ENCODE data around the gene EFEMP2.

The EFEMP2 gene

DNA sequence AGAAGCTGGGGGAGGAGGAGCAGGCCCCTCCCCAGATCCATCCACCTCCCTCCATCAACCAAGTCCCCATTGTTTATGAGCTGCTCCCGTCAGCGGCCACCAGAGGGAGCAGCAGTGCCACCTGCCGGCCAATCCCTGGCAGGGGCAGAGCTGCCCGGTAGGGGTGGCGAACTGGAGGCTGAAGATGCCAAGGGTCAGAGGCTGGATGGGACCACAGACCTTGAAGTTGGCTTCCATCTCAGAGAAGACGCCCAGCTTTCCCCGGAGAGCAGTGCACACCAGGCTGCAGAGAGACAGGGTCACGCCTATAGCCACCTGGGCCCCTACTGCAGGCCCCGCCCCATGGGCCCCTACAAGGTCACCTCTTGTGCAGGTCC, 12.1 kb upstream of the EFEMP2 start:
- peak; percentile 40 to 79 (median 64) for DNase-seq

DNA sequence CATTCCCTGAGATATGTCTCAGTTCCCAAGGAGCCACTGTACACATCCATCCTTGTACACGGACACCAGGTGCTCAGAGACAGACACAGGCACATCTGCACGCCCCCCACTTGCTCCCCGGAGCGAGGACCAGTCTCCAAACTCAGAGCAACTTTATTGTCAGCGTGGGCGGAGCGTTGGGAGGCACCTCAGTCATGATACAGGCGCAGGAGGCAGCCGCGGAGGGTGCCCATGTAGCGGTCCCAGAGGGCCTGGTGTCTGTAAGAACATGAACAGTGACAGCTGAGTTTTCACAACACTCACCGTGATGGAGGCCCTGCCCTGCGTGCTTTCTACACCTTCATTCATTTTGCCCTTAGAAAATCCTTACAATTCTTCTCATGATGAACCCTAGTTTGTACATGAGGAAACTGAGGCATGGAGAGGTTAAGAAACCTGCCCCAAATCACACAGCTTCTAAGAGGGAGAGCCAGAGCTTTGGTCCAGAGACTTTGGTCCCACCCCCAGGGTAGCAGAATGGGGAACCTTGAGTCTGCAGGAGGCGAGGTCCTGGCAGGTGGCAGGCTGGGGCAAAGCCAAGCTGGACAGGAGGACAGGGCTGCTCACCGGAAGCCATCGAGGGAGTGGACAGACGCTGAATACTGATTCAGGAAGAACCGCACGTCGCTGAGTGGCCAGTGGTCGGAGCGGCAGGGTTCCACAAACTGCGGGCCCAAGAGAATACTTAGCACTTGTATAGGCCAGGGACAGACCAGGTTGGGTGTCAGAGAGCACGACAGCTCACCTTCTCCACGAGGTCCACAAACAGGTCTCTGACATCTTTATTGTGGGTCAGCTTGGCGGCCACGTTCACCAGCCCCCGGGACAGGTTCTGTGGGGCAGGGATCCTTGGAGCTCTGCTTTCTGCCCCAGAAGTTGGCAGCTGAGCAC, 11.5 kb upstream of the EFEMP2 start:
- DNase-seq, result no peak

DNA sequence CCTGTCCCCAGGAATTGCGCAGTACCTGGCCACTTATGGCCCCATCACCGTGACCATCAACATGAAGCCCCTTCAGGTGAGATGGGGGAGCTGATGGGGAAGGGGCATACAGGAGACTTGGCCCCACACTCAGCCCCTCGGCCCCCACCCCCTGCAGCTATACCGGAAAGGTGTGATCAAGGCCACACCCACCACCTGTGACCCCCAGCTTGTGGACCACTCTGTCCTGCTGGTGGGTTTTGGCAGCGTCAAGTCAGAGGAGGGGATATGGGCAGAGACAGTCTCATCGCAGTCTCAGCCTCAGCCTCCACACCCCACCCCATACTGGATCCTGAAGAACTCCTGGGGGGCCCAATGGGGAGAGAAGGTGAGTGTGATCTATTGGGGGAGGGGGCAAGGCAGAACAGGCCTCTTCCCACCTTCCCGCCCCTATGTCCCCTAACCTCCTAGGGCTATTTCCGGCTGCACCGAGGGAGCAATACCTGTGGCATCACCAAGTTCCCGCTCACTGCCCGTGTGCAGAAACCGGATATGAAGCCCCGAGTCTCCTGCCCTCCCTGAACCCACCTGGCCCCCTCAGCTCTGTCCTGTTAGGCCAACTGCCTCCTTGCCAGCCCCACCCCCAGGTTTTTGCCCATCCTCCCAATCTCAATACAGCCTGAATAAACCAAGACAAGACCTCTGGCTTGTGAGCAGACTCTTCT, 10.6 kb upstream of the EFEMP2 start:
- DNase-seq, result no peak

DNA sequence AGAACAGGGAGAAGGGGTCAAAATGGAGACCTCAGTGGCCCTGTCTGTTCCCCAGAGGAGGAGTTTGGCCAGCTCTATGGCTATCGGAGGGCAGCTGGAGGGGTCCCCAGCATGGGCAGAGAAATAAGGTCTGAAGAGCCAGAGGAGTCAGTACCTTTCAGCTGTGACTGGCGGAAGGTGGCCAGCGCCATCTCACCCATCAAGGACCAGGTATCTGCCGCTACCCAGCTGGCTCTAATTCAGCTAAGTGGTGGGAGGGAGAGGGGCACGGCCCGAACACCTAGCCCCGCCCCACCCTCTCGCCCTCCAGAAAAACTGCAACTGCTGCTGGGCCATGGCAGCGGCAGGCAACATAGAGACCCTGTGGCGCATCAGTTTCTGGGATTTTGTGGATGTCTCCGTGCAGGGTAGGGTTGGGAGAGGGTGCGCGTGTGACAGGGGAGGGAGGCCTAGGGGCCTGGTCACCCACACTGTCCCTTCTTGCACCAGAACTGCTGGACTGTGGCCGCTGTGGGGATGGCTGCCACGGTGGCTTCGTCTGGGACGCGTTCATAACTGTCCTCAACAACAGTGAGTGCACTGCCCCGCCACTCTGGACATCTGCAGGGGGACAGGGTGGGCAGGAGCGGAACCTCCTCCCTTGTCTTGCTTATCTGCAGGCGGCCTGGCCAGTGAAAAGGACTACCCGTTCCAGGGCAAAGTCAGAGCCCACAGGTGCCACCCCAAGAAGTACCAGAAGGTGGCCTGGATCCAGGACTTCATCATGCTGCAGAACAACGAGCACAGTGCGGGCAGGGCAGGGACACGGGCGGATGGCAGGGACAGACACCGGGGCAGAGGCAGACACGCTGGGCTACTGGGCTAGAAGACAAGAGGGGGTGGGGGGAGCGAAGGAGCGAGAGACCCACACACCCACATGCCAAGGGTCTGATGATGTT, 9.8 kb upstream of the EFEMP2 start:
- no peak for DNase-seq

DNA sequence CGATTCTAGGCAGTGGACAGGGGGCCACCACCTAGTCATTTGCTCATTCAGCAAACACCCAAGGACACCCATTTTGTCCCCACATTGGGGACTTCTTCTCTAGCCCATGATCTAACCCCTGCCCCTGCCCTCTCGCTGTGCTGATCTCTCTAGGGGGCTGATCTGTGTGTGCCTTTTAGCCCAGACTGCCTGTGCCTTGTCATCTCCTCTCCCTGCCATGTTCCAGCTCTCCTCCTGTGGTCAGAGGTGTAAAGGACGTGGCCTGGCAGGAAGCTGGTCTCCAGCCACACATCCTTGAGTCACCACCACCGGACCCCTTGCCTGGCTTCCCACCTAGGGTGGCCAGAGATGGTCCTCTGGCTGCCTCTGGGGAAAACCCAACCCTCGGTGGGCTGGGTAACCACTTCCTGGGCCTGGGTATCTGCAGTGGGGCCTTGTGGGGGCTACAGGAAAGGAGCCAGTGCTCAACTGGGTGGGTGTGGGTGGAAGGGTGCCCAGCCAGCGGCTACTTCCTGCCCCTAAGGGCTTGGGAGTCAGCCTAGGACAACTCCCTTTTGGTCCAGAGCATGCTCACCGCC, 8.3 kb upstream of the EFEMP2 start:
- DNase-seq, result no peak

DNA sequence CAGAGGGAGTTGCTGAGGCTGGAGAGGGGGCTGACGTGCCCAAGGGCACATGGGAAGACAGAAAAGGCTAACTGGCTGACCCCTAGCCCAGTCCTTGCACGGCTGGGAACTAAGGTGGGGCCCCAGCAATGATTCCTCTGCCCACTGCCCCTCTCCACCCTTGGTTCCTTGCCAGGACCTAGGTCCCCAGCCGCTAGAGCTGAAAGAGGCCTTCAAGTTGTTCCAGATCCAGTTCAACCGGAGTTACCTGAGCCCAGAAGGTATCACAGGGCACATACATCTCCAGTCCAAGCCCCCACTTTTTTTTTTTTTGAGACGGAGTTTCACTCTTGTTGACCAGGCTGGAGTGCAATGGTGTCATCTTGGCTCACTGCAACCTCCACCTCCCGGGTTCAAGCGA, 7.4 kb upstream of the EFEMP2 start:
- DNase-seq, result no peak

DNA sequence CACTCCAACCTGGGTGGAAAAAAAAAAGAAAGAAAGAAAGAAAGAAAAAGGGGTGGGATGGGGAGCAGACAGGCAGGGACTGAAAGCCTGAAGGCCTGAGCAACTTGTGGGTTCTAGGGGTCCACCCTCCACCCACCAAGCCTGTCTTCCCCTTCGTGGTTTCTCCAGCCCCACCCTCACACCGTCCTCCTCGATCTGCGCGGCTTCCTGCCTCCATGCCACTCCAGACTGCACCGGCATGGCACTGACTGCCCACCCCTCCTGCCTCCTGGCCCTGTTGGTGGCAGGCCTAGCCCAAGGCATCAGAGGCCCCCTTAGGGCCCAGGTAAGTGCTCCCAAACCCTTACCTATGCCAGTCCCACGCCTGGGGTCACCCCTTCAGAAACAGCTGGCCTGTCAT, 7.0 kb upstream of the EFEMP2 start, which contains the start of gene CTSW:
TSS of gene CTSW (plus strand) at position 221 of the 400 bp plus-strand sequence. CDS start at position 239, 18 bp downstream.
- DNase-seq, result peak in 1 of 4 experiments; percentile 24

DNA sequence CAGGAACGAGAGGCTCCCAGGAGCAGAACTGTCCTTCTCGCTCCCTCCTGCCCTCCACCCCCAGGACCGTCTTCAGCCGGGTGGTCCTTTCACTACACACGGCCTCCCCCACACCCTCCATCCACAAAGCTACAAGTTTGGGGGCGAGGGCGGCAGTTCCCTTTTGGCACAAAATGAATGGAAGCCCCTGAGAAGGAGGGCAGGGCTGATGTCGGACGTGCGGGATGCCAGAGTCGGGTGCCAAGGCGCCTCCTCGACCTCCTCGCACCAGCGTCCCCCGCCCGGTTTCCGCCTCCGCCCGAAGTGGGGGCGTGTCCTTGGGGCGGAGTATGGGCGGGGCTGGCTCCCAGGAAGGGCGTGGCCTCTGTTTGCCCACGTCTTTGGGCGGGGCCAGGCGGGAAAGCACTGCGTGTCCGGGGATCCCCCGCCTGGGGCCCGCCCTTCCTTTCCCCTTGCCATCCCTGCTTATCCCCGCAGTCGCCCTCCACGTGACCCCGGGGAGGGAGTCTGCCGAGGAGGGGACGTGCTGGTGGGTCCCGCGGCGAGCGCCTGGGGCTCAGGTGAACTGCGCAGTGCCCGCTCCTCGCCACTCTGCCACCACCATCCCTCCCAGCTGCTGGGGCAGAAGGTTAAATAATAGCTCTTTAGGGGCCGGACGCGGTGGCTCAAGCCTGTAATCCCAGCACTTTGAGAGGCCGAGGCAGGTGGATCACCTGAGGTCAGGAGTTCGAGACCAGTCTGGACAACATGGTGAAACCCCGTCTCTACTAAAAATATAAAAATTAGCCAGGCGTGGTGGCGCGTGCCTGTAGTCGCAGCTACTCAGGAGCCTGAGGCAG, 937 bp upstream of the EFEMP2 start:
- DNase-seq, result peak; percentile 92 to 97 (median 95)

DNA sequence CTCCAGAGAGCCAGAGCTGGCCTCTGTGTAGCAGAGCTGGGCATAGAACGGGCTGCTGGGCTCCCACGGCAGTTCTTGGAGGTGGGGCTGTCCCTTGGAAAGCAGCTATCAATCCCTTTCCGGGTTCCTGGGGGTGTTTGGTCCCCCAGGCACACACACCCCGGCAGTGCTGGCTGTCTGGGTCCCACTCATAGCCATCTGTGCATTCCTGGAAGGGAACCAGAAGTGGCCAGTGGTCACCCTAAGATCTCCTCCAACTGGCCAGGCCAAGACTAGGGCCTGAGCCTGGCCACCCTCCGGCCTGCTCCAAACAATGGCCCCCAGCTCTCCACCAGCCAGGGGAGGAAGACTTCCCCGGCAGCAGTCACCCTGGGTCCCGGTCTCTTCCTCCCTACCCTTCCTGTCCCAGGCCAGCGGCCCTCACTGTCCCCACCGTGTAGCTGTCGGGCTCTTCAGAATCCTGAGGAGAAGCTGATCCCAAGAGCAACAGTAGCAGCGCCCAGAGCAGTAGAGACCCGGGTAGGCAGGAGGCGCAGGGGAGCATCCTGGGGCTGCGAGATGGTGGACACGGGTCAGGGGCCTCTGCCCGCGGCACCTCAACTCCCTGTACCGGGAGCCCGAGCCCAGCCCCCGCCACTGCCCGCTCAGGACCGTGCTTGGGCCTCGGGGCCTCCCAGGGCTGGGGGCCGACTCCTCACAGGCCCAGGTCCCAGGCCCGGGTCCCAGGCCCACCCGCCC, 620 bp downstream of the EFEMP2 start:
- DNase-seq, result no peak

DNA sequence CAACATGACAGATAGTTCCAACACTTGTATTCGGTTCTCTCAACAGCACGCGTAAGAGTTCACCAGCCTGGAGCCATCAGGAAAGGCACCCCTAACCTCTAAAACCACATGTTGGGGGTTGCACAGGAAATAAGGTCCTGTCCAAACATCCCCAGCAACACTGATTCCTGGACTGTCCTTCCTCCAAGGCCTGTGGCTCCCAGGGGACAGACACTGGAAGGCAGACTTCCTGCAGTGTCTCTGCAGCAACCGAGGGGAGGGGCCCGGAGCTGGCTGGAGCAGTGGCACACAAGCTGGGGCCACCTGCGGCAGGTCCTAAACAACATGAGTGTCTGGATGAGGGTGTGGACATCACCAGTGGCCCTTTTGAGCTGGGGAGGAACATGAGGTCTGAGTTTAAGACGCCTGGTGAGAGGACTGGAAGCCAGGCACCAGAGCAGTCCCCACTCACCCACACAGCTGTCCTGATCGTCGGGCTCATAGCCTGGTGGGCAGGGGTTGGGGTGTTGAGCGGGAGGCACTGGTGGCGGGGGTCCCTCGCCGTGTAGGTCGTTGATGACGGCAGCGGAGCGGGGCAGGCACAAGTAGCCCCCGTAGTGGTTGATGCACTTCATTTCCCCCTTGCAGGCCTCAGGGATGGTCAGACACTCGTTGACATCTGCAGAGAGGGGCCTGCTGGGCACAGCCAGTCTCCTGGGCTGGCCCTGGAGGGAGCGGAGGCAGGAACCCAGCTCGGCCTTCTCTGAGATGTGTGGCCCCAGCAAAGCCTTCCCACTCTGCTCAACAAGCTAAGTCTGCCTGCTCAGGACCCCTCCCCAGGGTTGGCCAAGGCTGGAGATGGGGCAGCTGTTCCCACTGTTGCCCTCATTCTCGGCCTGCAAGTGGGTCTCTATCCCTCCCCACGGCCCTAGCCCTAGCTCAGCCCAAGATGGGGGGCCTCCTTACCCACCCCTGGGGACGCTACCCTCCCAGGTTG, 1.6 kb downstream of the EFEMP2 start:
- DNase-seq, result no peak

DNA sequence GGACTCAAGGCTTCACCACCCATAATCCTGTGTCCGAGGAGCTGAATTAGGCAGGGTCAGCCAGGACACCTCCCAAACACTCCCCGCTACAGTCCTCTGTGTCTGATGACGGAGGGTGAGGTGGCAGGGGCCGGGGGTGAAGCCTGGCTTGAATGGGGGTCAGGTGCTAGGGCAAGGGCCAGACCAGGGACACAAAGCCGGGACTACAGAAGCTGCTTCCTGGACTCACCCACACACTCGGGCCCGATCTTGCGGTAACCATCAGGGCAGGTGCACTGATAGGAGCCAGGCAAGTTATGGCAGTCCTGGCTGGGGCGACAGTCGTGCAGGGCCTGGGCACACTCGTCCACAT, 2.3 kb downstream of the EFEMP2 start:
- no peak for DNase-seq

DNA sequence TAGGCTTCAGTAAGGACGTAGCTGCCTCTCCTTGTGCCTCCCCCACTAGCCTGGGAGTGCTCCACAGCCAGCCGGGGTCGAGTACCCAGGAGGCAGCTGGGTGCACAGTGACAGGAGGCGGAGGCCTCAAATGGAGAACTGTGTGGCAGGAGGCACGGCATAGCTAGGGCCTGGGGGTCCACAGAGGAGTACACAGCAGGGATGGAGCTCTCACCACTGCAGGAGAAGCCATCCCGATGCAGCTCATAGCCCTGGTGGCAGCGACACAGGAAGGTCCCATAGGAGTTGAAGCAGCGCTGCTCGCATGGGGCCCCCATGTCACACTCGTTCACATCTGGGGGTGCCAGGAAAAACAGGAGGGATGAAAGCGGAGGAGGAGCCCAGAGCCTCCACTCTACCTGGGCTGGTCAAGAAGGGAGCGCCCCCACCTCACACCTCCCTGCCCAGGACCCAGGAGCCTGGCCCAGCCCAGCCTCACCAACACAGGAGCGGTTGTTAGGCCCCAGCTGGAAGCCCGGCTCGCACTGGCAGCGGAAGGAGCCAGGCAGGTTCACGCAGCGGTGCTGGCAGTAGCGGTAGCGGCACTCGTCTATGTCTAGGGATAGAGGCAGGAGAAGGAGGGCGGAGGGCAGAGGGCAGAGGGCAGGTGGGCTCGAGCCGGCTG, 2.8 kb downstream of the EFEMP2 start:
- no peak for DNase-seq

DNA sequence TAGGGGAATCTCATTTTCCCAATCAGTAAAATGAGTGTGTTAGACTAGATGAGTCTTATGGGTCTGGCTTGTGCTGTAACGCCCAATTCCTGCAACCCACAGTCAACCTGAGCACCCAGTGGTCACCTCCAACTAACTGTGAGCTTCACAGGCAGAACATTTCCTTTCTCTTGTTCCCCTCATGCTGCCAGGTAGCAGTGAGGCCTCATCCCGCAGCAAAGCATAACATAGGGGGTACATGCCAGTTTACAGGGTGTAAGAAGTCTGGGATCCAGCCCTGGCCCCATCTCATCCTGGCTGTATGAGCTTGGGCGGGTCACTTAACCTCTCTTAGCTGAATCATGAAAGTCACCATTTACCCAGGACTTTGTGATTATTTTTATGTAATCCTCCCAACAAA, 3.7 kb downstream of the EFEMP2 start:
- no peak for DNase-seq

DNA sequence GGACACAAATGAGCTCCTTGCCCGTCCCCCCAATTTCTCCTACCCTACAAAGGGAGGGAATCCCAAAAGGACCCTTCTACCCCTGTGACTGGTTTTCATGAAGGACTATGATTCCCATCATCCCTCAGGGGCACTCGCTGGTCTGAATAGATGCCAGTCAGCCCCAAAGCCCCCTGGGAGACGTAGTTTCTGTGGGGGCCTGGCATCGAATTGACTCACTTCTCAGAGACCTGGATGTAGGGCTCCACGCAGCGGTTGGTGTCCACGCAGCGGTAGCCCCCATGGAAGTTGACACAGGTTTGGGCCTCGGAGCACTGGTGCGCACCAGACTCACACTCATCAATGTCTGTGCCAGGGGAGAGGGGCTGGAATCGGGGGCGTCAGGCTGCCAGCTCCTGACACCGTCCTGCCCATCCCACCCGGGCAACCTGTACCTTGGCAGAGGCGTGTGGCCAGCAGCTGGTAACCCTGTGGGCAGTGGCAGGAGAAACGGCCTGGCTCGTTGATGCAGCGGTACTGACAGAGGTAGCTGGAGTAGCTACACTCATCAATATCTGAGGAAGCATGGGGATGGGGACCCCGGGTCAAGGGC, 4.4 kb downstream of the EFEMP2 start:
- no peak for DNase-seq

DNA sequence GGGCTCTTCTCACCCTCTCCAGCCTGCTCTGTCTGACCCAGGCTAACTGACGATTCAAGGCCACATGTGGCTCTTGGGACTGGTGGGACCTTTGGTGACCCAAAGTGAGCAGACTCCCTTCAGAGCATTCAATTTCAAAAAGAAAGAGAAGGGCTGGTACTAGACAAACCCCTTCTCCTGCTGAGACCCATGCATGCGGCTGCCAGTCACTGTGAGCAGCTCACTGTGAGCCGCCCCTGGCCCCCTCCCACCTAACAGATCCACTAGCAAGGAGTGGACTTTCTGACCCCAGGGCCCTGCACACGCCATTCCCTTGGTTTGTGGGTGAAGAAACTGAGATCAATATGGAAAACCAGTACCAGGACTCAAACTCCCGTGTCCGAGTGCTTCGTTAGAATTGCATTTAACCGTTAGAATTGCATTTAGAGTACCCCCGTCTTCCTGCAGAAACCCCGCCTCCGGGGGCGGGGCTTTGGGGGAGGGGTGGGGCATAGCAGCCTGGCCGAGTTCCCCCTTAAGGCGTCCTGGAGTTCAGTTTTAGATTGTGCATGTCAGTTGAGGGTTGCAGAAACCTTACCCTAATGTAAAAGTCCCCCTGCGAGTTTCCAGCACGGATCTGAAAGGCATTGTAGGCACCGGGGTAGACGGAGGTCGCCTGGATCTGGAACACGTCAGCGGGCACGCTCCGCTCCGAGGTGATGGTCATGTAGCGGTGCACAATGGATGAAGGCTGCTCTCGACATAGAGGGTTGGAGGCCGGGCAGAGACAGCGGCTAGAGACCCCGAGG, 5.1 kb downstream of the EFEMP2 start:
- no peak for DNase-seq

DNA sequence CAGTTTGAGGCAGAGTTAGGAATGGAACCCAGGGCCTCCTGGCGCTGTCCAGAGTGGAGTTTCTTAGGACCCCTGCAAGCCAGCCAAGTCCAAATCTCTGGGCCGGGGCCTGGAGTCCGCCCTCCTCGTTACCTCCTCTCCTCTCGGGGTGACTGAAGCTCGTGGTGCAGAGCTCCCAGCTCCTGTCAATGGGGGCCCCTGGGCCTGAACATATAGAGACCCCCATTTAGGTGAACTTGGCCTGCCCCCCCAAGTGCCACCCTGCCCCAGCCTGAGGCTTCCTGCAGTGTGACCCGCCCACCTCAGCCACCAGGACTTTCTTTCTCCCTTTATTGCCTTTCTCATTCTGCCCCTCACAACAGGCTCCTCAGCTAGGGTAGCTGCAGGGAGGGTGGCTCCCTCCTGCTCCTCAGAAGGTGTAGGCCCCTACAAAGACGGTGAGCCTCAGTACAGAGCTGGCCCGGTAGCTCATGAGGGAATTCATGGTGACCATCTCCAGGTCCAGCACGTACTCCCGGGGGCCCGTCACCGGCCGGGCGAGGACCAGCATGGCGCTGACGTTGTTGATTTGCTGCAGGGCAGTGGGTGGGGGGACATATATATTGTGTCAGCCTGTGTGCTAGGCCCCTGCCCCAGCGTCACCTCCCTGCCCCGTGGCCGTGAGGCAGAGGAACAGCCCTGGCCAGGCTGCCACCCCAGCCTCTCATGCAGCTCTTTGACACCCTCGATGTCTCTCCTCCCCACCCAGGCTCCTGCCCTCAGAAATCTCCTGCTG, 5.9 kb downstream of the EFEMP2 start:
- no peak for DNase-seq

DNA sequence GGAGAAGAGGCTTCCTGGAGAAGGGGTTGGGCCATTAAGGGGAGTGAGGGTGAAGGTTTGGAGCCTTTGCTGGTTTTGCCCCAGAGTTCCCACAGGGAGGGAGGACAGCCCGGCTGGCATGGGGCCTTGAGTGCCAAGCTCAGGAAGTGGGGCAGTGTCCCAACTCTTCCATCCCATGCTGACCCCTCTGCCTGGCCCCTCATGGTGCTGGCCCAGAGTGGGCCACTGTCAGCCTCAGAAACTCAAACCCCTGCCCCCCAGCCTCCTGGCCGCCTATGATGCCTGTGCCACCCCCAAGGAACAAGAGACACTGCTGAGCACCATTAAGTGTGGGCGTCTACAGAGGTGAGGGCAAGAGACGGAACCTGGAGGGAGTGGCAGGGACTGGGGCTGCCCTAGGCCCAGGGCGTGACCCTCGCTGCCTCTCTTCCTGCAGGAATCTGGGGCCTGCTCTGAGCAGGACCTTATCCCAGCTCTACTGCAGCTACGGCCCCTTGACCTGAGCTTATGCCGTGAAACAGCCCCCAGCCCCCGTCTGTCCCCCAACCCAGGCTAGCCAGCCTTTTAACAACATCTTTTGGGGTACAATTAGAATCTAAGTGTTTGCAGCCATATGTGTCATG, 6.9 kb downstream of the EFEMP2 start:
- no peak for DNase-seq
